HG02884 (cell line): ENCODE results near the gene ITGB8.

Experiments
- ATAC-seq: cut with Tn5 transposase; IDR thresholded peaks from one replicate; pipeline ENCODE4 v1.9.1; 2021; ENCODE audit warnings: mild to moderate bottlenecking, moderate library complexity; ENCODE audit not compliant: unreplicated experiment

The ITGB8 gene

GRCh38 chr7:20331910-20332813 lies 1.5 kb downstream of the ITGB8 start:
- no peak for ATAC-seq

- no peak for ATAC-seq
Measured at GRCh38 chr7:20338285-20338684, 7.6 kb downstream of the ITGB8 start.

- ATAC-seq: no peak
Measured at GRCh38 chr7:20340839-20341238, 10.1 kb downstream of the ITGB8 start.

- no peak for ATAC-seq
Measured at GRCh38 chr7:20343205-20343604, 12.5 kb downstream of the ITGB8 start.

DNA sequence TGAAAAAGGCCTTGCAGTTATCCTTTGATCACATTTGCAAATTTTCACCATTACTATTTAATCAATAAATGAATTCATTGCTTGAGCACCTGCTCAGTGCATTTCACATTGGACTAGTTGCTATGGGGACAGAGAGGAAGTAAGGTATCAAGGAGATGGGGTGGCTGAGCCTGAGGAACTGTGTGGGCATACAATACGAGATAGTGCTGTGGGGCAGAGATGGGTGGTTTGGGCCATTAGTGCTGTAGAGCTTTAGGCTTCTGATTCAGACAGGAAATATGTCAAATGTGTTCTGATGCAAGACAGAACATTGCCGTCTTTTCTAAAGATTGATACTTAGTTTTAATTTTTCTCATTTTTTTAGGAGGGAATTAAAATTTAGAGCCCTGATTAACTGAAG lies 13.2 kb downstream of the ITGB8 start:
- no peak for ATAC-seq

GRCh38 chr7:20344396-20344795 lies 13.7 kb downstream of the ITGB8 start:
- ATAC-seq: no peak

GRCh38 chr7:20346577-20346976 lies 15.9 kb downstream of the ITGB8 start:
- no peak for ATAC-seq

- no peak for ATAC-seq
Measured at GRCh38 chr7:20347680-20348079, 17.0 kb downstream of the ITGB8 start.

GRCh38 chr7:20348125-20348807 lies 17.6 kb downstream of the ITGB8 start:
- no peak for ATAC-seq

- ATAC-seq: no peak
Measured at GRCh38 chr7:20350518-20350951, 19.8 kb downstream of the ITGB8 start.

DNA sequence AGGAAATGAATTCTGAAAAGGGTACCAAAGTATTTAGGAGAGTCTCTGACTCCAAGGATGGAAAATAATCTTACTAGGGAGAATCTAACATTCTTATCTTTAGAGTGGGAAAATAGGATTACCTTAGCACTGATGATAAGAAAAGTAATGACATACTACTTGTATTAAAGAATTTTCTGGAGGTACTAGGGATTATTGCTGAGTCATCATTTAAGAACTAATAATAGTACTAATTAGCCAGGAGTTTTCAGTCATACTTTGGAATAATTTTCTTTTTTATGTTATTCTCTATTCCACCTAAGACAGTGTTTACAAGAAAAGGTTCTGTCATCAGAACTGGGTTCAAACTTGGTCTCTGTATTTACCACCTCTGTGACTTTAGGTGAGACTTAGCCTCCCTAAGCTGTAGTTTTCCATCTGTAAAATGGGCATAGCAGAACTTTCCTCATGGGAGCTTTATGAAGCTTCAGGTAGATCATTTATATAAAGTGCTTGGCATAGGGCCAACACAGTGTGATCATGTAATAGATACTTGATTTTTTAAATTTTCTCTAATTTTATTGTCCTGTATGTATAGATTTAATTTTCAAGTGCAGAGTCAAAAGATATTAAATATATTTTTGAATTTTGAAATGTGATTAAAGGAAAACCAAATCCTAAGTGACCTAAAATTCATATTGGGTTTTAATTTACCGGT lies 20.4 kb downstream of the ITGB8 start:
- no peak for ATAC-seq

- no peak for ATAC-seq
Measured at GRCh38 chr7:20351901-20352300, 21.2 kb downstream of the ITGB8 start.

GRCh38 chr7:20352573-20353306 lies 22.0 kb downstream of the ITGB8 start:
- no peak for ATAC-seq

GRCh38 chr7:20354610-20355528 lies 24.2 kb downstream of the ITGB8 start:
- ATAC-seq: no peak

GRCh38 chr7:20358106-20358505 lies 27.4 kb downstream of the ITGB8 start:
- no peak for ATAC-seq

- no peak for ATAC-seq
Measured at GRCh38 chr7:20358762-20359282, 28.1 kb downstream of the ITGB8 start.

DNA sequence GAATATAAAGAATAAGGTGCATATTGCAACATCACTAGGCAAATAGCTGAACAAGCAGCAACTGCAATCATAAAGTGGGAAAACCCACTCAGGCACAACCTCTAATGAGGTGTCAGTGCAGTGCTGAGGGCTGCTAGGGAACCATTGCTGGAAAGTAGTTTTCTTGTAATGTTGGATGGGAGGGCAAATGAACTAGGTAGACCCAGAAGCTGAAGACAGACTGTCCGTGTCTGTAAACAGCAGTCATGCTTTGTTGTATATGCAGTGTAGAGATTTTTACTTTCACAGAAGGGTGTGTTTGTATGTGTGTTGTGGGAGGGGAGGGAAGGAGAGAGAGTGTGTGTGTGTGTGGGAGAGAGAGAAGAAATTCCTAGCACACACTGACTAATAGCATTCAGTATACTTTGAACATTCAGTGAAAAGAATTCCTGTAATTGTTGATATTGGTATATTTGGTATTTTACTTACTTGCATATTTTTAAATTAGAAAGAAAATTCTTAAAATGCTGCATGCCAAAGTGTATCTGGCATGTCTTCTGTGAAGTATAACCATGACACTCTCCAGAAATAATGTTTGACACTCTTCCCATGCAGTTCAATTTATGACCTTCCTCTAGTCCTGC lies 28.8 kb downstream of the ITGB8 start:
- ATAC-seq: no peak

DNA sequence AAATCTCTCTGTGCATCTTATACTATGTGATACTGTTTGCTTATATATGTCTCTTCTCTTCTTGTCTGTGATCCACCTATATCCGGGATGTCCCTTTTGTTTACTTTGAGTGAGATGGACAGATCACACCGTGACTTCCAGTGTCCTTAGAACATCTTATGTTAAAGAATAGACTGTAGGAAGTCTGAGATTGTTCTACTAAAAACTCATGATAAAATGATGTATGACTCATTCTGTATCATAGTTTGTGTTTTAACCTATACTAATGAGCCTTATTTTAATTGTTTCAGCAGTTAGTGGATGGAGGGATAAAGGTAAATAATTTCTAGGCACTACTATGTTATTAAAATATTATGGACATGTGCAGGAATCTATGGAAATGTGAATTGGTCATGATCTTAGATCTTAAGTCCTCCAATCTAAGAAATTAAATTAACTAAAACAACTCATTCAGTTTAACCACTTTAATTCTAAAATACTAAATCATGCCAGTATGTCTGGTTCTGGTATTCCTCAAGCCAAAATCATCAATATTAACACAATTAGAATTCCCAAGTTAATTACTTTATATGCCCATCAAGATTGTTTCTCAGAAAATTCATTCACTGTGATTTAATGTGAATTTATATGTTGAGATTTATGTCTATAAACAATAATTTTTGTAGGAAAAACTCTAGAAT lies 32.0 kb downstream of the ITGB8 start:
- no peak for ATAC-seq
